Sigmoid colon (tissue), 7 donors: ENCODE data around the gene DRC3. TPM values are rescaled to one million over a fixed set of nuclear protein-coding genes. Genes with fewer than 3 reads are reported as not detected.

ENCODE experiments used
- DNase-seq: peaks from one replicate; pipeline ENCODE4 v3.0.0-alpha.2; 2019
- H3K27ac ChIP-seq, 4 donors: fragments of 200-600 bp; sonication (generic); one replicate each; pipeline ENCODE4 v1.5.1; 2016 to 2019; ENCODE audit warnings: mild to moderate bottlenecking in 1 of 4
- H3K27me3 ChIP-seq, 3 donors: fragments of 200-600 bp; sonication (generic); one replicate each; pipeline ENCODE4 v1.5.1; 2019; ENCODE audit warnings: mild to moderate bottlenecking in 1 of 3
- H3K36me3 ChIP-seq, 4 donors: fragments of 200-600 bp; sonication (generic); one replicate each; pipeline ENCODE4 v1.5.1; 2016 to 2019
- H3K4me1 ChIP-seq, 4 donors: fragments of 200-600 bp; sonication (generic); one replicate each; pipeline ENCODE4 v1.5.1; 2017 to 2019
- H3K4me3 ChIP-seq, 4 donors: fragments of 200-600 bp; sonication (generic); one replicate each; pipeline ENCODE4 v1.5.1; 2017 to 2019; ENCODE audit warnings: mild to moderate bottlenecking in 2 of 4, moderate library complexity in 1 of 4
- H3K9me3 ChIP-seq, 4 donors: fragments of 200-600 bp in 3 of 4; sonication (generic) in 3 of 4; one replicate each; pipeline versions ENCODE4 v1.5.1 to v1.6.1; 2013 to 2019
- CTCF ChIP-seq, 4 experiments: fragments of 450-650 bp in 3 of 4; fragments of 200-600 bp in 1 of 4; IDR thresholded peaks; one replicate each; pipeline ENCODE4 v1.5.1; 2016 to 2019; ENCODE audit warnings: antibody characterized with exemption in 4 of 4, mild to moderate bottlenecking in 3 of 4, moderate library complexity in 2 of 4
- EP300 ChIP-seq, 4 donors: sonication (generic); formaldehyde crosslinking; IDR thresholded peaks; one replicate each; pipeline ENCODE4 v1.6.1; 2017; ENCODE audit warnings: antibody characterized with exemption in 4 of 4
- POLR2A ChIP-seq, 2 donors: fragments of 450-650 bp; IDR thresholded peaks; one replicate each; pipeline ENCODE4 v1.6.1; 2016; ENCODE audit warnings: antibody characterized with exemption in 2 of 2, mild to moderate bottlenecking in 2 of 2, moderate library complexity in 2 of 2
- POLR2AphosphoS5 ChIP-seq, 4 donors: sonication (generic); formaldehyde crosslinking; IDR thresholded peaks; one replicate each; pipeline ENCODE4 v1.6.1; 2017; ENCODE audit warnings: antibody characterized with exemption in 4 of 4
- WGBS, 2 donors: extraction: QIAGEN DNeasy Blood & Tissue Kit; methylation state at CpG; one replicate each; pipeline ENCODE4 v1.1.7; 2013; 5-methylcytosine and 5-hydroxymethylcytosine counted together
- intact Hi-C: fragments of 100-400 bp; cut with DNase I; formaldehyde crosslinking; loops from one replicate; pipeline ENCODE4 v1.15.1; 2023
- polyA plus RNA-seq, 3 donors: library from polyadenylated mRNA; stranded (reverse); fragments of 200-250 nt; gene quantifications; one replicate each; pipeline ENCODE4 v1.2.3, GENCODE V29; 2013
- total RNA-seq, 4 donors: library from RNA; depleted of rRNA; stranded (reverse); fragments of >200 nt; gene quantifications; one replicate each; pipeline ENCODE4 v1.1.0, GENCODE V29; 2016
- donor health status: healthy with polysubstance abuse.
- donor health status: Bipolar disorder and iron deficiency.
- donor health status: healthy.

Gene DRC3
- total and polyA plus RNA-seq, 7 donors, result 0.36 to 6.1 (median 1.6) TPM; not detected in 2

- Histone ChIP-seq H3K4me3 (no peak overlapping the region), H3K27me3 (no peaks in the 10 kb centered on the region), H3K4me1 (no peaks in the 10 kb centered on the region), H3K27ac (no peak overlapping the region), H3K9me3 (no peaks in the 10 kb centered on the region), H3K36me3 (peaks cover 0 to 6% (median 0%) of the 10 kb centered on the region in 4 donors)
- no peak for TF ChIP-seq EP300 (IDR thresholded peaks at IDR 0.05)
- 96 to 98% methylated on average over 2 of the region's 2 CpGs for WGBS, 2 donors
- intact Hi-C loops, result no loop called here
- DNase-seq, result no peak
These were observed 29.5 kb downstream of the DRC3 start for GRCh38 chr17:18002171-18002570.

- intact Hi-C loops, result no loop called here
- no peak for DNase-seq
- WGBS, 2 donors, result 59 to 85% methylated on average over 9 of the region's 9 CpGs
- H3K4me1 ChIP-seq, result no peaks in the 10 kb centered on the region
- no peaks in the 10 kb centered on the region for H3K27me3 ChIP-seq
- no peaks in the 10 kb centered on the region for H3K9me3 ChIP-seq
- H3K27ac ChIP-seq, result no peak overlapping the region
- no peak overlapping the region for H3K4me3 ChIP-seq
- TF ChIP-seq EP300 (IDR thresholded peaks at IDR 0.05), result no peak
- no peak for TF ChIP-seq CTCF (IDR thresholded peaks at IDR 0.05)
- TF ChIP-seq POLR2AphosphoS5 (IDR thresholded peaks at IDR 0.05), result no peak
- TF ChIP-seq POLR2A (IDR thresholded peaks at IDR 0.05), result no peak
- peaks cover 0 to 9% (median 0%) of the 10 kb centered on the region in 4 donors for H3K36me3 ChIP-seq
These were observed 31.7 kb downstream of the DRC3 start for GRCh38 chr17:18004345-18004744.

GRCh38 chr17:18004884-18005305 is 32.2 kb downstream of the DRC3 start:
- Histone ChIP-seq H3K36me3 (peaks cover 0 to 9% (median 0%) of the 10 kb centered on the region in 4 donors), H3K4me3 (no peak overlapping the region), H3K27me3 (no peaks in the 10 kb centered on the region), H3K27ac (no peak overlapping the region), H3K4me1 (no peaks in the 10 kb centered on the region), H3K9me3 (no peaks in the 10 kb centered on the region)
- WGBS, 2 donors, result 90 to 93% methylated on average over 9 of the region's 9 CpGs
- no peak for TF ChIP-seq EP300 (IDR thresholded peaks at IDR 0.05)
- TF ChIP-seq CTCF (IDR thresholded peaks at IDR 0.05), result no peak
- no peak for TF ChIP-seq POLR2A (IDR thresholded peaks at IDR 0.05)
- no peak for TF ChIP-seq POLR2AphosphoS5 (IDR thresholded peaks at IDR 0.05)
- DNase-seq, result no peak
- intact Hi-C loops, result no loop called here

GRCh38 chr17:18005496-18005895 is 32.8 kb downstream of the DRC3 start:
- Histone ChIP-seq H3K9me3 (no peaks in the 10 kb centered on the region), H3K4me1 (no peaks in the 10 kb centered on the region), H3K27me3 (no peaks in the 10 kb centered on the region), H3K4me3 (no peak overlapping the region), H3K36me3 (peaks cover 0 to 9% (median 0%) of the 10 kb centered on the region in 4 donors), H3K27ac (no peak overlapping the region)
- intact Hi-C loops, result no loop called here
- DNase-seq, result no peak
- WGBS, 2 donors, result 88 to 91% methylated on average over 3 of the region's 3 CpGs
- TF ChIP-seq POLR2AphosphoS5 (IDR thresholded peaks at IDR 0.05), result no peak
- TF ChIP-seq EP300 (IDR thresholded peaks at IDR 0.05), result no peak
- no peak for TF ChIP-seq CTCF (IDR thresholded peaks at IDR 0.05)
- TF ChIP-seq POLR2A (IDR thresholded peaks at IDR 0.05), result no peak

GRCh38 chr17:18006495-18007239 is 34.0 kb downstream of the DRC3 start:
- Histone ChIP-seq H3K27ac (no peak overlapping the region), H3K9me3 (no peaks in the 10 kb centered on the region), H3K27me3 (no peaks in the 10 kb centered on the region), H3K4me1 (no peaks in the 10 kb centered on the region), H3K4me3 (no peak overlapping the region), H3K36me3 (peaks cover 0 to 9% (median 3%) of the 10 kb centered on the region in 4 donors)
- TF ChIP-seq POLR2A (IDR thresholded peaks at IDR 0.05) (no peak), EP300 (IDR thresholded peaks at IDR 0.05) (no peak), POLR2AphosphoS5 (IDR thresholded peaks at IDR 0.05) (no peak), CTCF (IDR thresholded peaks at IDR 0.05) (no peak)
- intact Hi-C loops, result no loop called here
- DNase-seq, result no peak
- WGBS, 2 donors, result 57 to 78% methylated on average over 31 of the region's 31 CpGs
